GM12872 (cell line): ENCODE measurements around the gene TTC34.

ENCODE experiments used
- TF ChIP-seq, protein P1 (sequence below): IDR thresholded peaks from 3 replicates; pipeline ENCODE4 v1.5.1; 2011; ENCODE audit warnings: low read depth, mild to moderate bottlenecking, low read length, moderate library complexity; ENCODE audit not compliant: insufficient read depth

TTC34 gene

GRCh38 chr1:2604844-2605508 lies 196.5 kb downstream of the TTC34 start:
- TF ChIP-seq, protein P1, sequence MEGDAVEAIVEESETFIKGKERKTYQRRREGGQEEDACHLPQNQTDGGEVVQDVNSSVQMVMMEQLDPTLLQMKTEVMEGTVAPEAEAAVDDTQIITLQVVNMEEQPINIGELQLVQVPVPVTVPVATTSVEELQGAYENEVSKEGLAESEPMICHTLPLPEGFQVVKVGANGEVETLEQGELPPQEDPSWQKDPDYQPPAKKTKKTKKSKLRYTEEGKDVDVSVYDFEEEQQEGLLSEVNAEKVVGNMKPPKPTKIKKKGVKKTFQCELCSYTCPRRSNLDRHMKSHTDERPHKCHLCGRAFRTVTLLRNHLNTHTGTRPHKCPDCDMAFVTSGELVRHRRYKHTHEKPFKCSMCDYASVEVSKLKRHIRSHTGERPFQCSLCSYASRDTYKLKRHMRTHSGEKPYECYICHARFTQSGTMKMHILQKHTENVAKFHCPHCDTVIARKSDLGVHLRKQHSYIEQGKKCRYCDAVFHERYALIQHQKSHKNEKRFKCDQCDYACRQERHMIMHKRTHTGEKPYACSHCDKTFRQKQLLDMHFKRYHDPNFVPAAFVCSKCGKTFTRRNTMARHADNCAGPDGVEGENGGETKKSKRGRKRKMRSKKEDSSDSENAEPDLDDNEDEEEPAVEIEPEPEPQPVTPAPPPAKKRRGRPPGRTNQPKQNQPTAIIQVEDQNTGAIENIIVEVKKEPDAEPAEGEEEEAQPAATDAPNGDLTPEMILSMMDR: no peak

GRCh38 chr1:2604156-2604843 lies 197.2 kb downstream of the TTC34 start:
- TF ChIP-seq, protein P1: no peak

GRCh38 chr1:2603521-2604155 lies 197.9 kb downstream of the TTC34 start:
- TF ChIP-seq, protein P1: no peak

DNA sequence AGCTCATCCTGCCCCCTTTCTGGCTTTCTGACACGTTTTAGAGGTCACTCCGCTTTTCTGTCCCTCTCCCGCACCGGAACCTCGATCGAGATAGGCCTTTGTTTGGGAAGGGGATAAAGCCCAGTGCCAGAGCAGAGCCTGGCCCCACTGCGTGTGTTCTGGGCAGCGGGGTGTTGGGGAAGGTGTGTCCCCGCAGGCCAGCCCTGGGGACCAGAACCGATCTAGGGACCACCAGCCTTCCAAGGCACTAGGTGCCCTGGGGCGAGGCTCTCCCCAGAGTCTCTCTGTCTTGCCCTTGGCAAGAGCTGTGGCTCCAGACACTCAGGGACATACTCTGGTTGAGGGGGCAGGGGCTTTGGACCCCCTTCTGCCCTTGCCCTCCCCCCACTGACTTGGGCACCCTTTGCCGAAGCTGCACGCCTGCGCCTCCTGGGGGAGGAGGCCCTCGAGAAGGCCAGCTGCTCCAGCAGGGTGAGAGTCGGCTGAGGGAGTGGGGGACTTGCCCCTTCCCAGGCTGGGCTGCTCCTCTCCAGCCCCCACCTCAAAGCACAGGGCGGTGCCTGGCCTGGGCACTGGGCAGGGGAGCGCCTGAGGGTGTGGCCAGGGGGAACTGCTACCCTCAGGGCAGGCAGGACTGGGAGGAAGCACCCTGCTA lies 198.5 kb downstream of the TTC34 start:
- TF ChIP-seq, protein P1: no peak

DNA sequence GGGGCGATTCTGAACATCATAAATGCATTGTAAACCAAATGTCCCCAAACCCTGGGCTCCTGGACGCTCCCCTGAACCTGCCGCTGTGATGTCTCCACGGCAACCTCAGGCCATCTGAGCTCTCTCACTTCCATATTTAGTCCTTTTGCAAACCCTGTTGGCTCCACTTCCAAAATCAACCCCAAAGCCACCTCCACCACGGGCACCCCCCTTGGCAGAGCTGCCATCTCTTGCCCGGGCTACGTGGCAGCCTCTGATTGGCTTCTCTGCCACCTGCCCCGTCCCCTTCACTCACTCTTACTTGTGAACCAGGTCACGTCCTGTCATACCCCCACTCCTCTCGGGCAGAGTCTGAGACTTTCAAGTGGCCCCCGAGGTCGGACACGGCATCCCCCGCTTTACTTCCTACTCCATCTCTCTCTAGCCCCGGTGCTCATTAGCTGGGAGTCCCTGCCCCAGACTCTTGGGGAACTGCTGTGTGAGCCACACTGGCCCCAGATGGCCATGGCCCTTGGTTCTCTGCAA lies 199.1 kb downstream of the TTC34 start:
- TF ChIP-seq, protein P1: no peak

GRCh38 chr1:2601721-2602303 lies 199.7 kb downstream of the TTC34 start:
- TF ChIP-seq, protein P1: no peak
